HepG2 (cell line): Measurements from ENCODE around the gene THEM5.

Experiments
- CTCF ChIP-seq: sonication (generic); formaldehyde crosslinking; IDR thresholded peaks from 2 replicates; pipeline ENCODE4 v1.5.0; 2020; ENCODE audit warnings: mild to moderate bottlenecking, missing genetic modification reagents, moderate library complexity
- ESRRA ChIP-seq: sonication (generic); formaldehyde crosslinking; IDR thresholded peaks from 2 replicates; pipeline ENCODE4 v1.5.1; 2020; ENCODE audit warnings: mild to moderate bottlenecking, low read depth, missing genetic modification reagents
- FOXO1 ChIP-seq: sonication (generic); formaldehyde crosslinking; IDR thresholded peaks from 2 replicates; pipeline ENCODE4 v1.4.0; 2020; ENCODE audit warnings: missing genetic modification reagents
- HNF4A ChIP-seq: sonication (generic); formaldehyde crosslinking; IDR thresholded peaks from 2 replicates; pipeline ENCODE4 v1.4.0; 2020; ENCODE audit warnings: missing genetic modification reagents
- KLF6 ChIP-seq: IDR thresholded peaks from 2 replicates; pipeline ENCODE4 v1.8.0; 2016; ENCODE audit warnings: missing biosample characterization, missing genetic modification reagents
- MAX ChIP-seq: IDR thresholded peaks from 2 replicates; pipeline ENCODE4 v1.6.1; 2012; ENCODE audit warnings: inconsistent platforms
- MYNN ChIP-seq: sonication (generic); formaldehyde crosslinking; IDR thresholded peaks from 2 replicates; pipeline ENCODE4 v1.4.0; 2020; ENCODE audit warnings: mild to moderate bottlenecking, low read depth, missing genetic modification reagents
- NCOA5 ChIP-seq: sonication (generic); formaldehyde crosslinking; IDR thresholded peaks from 2 replicates; pipeline ENCODE4 v1.4.0; 2020; ENCODE audit warnings: missing genetic modification reagents
- RFX5 ChIP-seq: IDR thresholded peaks from 2 replicates; pipeline ENCODE4 v1.6.1; 2011; ENCODE audit warnings: low read depth, low read length, improper control_type of control experiment
- TSC22D2 ChIP-seq: sonication (generic); formaldehyde crosslinking; IDR thresholded peaks from 2 replicates; pipeline ENCODE4 v1.5.1; 2020; ENCODE audit warnings: missing genetic modification reagents, mild to moderate bottlenecking, borderline replicate concordance
- ZNF20 ChIP-seq: sonication (generic); formaldehyde crosslinking; IDR thresholded peaks from 2 replicates; pipeline ENCODE4 v1.4.0; 2020; ENCODE audit warnings: mild to moderate bottlenecking, moderate library complexity, missing genetic modification reagents
- ZNF674 ChIP-seq: sonication (generic); formaldehyde crosslinking; IDR thresholded peaks from 2 replicates; pipeline ENCODE4 v1.5.0; 2020; ENCODE audit warnings: low read depth, mild to moderate bottlenecking, missing genetic modification reagents

- no peak for TF ChIP-seq KLF6 (CRISPR knock-in tag)
- TF ChIP-seq MAX = peak; percentile 40
- TF ChIP-seq RFX5 = no peak
- no peak for TF ChIP-seq ZNF674 (CRISPR knock-in tag)
- TF ChIP-seq ESRRA (CRISPR knock-in tag) = no peak
- TF ChIP-seq HNF4A (CRISPR knock-in tag) = peak; percentile 36
- TF ChIP-seq TSC22D2 = no peak
- no peak for TF ChIP-seq CTCF (CRISPR knock-in tag)
- TF ChIP-seq ZNF20 = no peak
- TF ChIP-seq MYNN (CRISPR knock-in tag) = no peak
- TF ChIP-seq FOXO1 (CRISPR knock-in tag) = no peak
- no peak for TF ChIP-seq NCOA5 (CRISPR knock-in tag)
Observed at GRCh38 chr1:151831605-151832004, 21.9 kb downstream of the THEM5 start, which contains the start of gene RORC.
